Stimulated activated CD8-positive, alpha-beta memory T cell treated with anti-CD3 and anti-CD28 coated beads, Interleukin-2, amount 100 ng/mL, for 48 hours (primary cell): ENCODE data around the gene PDE6D.
"Not testable (repeated sequence)": the region's sequence is repeated elsewhere in the genome, so short reads cannot be mapped to it uniquely, and the experiment has no call there.

Experiments
- DNase-seq, 2 donors: peaks; one replicate each; pipeline ENCODE4 v3.0.0-alpha.2; 2020; ENCODE audit warnings: low read depth in 2 of 2

The PDE6D gene

DNA sequence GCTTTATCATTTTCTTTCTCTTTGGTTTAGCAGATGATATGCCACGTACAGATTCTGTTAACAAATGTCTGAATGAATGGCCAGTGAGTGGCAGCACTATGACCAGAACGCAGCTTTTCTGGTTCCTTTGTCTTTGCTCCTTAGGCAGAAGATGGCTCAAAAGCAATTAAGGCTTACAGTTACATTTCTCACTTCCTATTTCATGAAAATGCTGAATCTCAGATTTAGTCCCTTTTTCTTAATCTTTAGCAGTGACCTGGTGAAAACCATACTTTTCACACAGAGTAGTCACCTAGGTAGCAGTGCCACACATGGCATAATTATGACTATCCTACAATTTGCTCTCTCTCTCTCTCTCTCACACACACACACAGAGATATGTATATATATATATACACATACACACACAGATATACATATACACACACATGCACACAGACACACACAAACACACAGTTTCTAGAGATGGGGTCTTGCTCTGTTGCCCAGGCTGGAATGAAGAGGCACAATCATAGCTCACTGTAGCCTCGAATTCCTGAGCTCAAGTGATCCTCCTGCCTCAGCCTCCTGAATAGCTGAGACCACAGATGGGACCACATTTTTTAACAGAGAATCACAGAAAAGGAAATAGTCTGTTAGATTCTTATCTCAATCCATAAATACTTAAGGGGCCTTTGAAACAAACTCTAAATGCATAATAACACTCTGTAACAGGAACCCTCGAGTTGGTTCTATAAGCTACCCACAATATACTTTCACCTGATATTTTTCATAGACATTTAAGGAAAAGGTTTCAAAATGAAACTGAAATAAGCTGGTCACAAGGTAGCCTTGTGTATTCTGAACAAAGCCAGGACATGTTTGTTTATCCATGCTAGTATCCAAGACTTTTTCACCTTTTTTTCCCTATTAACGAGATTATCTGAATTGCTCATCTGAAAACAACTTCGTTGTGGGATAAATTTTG lies 11.6 kb downstream of the PDE6D start:
- no peak for DNase-seq

DNA sequence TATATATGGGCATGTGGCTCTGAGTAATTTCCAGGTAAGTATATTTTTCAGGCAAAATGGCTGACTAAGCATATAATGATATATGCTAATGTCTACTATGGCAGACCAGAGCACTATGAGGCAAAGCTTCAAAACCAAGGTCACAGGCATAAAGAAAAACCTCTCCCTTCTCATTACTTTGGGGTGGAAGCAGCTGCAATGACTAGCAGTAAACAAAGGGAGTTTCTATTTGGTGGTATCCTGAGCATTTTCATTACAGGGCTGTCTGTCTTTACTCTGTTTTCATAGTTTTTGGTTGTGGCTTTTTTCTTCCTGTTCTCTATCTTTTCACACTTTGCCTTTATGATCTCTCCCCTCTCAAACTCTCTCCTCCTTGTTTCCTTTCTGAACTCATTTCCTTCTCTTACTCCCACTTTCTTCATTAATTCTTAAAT lies 15.6 kb downstream of the PDE6D start:
- DNase-seq: no peak

DNA sequence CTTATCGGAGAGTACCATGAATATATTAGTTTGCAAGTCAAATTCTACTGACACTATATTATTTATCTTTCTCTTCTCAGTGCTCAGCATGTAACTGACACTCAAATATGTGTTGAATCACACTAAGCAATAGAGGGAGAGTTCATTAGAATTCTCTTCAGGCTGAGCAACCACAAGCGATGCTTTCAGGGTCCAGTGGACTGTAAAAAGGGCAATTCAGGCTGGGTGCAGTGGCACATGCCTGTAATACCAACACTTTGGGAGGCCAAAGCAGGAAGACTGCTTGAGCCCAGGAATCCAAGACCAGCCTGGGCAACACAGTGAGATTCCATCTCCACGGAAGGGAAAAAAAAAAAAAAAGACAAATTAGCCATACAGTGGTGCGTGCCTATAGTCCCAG lies 16.3 kb downstream of the PDE6D start:
- no peak for DNase-seq

DNA sequence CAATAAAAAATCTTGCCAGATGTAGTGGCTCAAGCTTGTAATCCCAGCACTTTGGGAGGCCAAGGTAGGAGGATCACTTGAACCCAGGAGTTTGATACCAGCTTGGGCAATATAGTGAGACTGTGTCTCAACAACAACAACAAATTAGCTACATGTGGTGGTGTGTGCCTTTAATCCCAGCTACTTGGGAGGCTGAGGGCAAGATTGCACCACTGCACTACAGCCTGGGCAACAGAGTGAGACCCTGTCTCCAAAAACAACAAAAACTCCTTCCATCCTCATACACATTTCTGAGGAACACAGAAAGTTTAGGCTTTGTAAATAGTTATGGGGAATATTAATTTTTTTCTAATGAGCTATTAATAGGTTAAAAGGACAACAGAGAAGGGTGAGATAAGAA lies 17.0 kb downstream of the PDE6D start:
- DNase-seq: no peak

DNA sequence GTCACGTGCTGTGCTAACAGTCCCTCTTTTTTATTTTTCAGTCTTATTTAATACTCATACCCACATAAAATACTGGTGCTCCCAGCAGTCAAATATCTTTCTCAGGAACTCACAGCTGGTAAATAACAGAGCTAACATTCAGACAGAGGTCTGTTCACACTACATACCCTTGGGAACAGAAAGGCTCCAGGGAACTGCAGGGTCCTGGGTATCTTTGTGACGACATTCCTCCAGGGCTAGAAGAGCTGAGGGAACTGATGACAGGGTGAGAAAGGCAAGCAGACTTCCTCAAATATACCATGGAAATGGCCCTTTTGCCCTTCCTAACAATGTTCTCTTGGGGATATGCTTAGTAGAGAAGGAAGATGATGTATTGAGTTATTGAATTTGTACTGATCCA lies 19.3 kb downstream of the PDE6D start:
- no peak for DNase-seq

DNA sequence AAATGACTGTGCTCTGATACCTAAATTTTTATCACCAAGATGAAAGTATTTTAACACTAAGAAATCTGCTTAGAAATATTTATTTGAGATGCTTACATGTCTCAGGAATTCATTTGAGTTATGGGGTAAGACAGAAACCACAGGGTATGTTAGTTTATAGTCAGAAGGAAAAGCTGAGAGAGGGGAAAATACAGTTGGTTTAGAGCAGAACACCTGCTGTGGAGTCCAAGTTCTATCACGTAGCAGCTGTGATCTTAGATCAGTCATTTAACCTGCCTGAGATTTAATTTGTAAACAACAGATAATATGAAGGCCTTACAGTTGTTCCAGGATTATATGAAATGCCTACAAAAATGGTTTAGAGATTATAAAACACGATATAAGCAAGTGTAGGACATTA lies 29.0 kb downstream of the PDE6D start:
- no peak for DNase-seq

DNA sequence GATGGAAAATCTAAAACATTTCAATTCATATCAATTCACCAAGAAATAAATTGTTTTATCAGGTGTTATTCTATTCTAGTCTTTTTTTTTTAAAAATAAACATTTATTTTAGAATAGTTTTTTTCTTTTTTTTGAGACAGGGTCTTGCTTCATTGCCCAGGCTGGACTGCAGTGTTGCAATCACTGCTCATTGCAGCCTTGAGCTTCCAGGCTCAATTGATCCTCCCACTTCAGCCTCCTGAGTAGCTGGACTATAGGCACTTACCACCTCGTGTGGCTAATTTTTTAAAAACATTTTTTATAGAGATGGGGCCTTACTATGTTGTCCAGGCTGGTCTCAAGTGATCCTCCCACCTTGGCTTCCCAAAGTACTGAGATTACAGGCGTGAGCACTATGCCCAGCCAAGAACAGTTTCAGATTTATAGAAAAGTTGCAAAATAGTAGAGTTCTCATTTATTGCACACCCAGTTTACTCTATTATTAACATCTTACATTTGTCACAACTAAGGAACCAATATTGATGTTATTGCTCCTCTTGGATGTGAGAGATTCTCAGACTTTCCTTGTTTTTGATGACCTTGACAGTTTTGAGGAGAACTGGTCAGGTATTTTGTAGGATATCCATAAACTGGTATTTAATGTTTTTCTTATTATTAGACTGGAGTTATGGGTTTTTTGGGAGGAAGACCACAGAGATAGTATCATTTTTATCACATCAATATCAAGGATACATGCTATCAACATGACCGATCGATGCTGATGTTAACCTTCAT lies 29.9 kb downstream of the PDE6D start:
- DNase-seq: no peak

DNA sequence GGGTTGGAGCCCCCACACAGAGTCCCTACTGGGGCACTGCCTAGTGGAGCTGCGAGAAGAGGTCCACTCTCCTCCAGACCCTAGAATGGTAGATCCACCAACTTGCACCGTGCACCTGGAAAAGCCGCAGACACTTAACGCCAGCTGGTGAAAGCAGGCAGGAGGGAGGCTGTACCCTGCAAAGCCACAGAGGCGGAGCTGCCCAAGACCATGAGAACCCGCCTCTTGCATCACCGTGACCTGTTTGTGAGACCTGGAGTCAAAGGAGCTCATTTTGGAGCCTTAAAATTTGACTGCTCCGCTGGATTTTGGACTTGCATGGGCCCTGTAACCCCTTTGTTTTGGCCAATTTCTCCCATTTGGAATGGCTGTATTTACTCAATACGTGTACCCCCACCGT lies 32.1 kb downstream of the PDE6D start:
- not testable (repeated sequence) for DNase-seq

DNA sequence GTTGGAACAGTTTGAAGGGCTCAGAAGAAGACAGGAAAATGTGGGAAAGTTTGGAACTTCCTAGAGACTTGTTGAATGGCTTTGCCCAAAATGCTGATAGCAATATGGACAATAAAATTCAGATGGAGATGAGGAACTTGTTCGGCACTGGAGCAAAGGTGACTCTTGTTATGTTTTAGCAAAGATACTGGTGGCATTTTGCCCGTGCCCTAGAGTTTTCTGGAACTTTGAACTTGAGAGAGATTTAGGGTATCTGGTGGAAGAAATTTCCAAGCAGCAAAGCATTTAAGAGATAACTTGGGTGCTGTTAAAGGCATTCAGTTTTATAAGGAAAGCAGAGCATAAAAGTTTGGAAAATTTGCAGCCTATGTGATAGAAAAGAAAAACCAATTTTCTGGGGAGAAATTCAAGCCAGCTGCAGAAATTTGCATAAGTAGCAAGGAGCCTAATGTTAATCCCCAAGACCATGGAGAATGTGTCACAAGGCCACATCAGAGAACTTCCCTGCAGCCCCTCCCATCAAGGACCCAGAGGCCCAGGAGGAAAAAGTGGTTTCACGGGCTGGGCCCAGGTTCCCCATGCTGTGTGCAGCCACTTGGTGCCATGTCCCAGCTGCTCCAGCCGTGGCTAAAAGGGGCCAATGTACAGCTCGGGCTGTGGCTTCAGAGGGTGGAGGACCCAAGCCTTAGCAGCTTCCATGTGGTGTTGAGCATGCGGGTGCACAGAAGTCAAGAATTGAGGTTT lies 32.8 kb downstream of the PDE6D start:
- DNase-seq: not testable (repeated sequence)

DNA sequence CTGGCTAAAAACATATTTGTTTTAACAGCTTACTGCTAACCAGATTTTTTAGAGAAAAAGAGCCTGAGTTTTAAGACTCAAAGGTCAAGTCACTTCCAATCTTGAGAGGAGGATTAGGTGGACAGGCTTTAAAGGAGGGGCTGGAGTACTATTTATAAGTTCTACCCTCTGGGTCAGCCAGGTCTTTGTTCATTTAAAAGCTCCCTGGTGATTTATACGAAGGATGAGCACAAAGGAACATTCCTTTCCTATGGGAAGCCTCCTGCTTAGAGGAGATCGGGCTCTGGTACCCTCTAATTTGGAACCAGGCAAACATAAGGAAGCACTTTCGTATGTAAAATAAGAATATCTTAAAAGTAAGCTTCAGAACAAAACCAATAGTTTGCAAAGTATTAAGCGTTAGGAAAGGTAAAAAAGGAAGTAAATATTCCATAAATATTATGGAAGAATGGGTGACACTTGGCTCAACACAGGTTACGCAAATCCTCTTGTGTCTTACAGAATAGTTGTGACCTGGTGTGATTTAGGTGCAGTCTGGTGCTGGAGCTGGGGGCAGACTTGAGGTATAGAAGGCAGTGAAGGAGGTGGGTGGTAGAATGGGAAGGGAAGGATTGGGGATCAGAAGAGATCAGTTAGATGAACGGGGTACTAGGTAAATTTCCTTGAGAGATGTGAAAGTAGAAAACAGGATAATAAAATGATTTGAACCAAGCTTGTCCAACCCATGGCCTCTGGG lies 35.6 kb downstream of the PDE6D start:
- DNase-seq: no peak

DNA sequence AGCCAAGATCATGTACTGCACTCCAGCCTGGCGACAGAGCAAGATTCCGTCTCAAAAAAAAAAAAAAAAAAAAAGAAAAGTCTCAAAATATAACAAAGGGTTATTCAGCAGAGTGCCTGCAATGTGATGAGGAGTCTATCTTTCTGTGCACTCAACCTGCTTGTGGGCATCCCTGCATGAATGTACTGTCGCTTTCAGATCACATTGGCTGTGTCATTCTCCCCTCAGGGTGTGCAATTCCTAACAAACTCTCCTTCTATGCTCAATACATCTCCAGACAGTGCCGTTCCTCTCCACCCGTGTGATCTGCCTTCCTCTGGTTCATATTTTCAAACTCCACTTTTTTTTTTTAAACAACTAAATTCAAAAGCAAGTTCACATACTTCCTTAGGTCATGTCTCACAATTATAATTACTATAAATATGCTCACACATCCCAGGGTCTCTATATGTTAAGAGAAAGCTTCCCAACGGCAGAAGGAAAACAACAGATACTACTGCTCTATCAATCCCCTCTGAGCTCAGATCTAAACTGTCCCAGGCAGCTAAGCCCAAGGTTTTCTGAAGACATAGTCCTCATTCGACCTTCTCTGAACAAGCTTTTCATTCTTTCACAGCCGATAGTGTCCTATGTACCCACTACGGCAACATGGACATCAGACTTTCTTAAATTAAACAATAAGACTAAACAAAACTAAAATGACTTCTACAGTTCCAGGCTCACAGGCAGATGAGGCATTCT lies 37.5 kb downstream of the PDE6D start:
- no peak for DNase-seq

DNA sequence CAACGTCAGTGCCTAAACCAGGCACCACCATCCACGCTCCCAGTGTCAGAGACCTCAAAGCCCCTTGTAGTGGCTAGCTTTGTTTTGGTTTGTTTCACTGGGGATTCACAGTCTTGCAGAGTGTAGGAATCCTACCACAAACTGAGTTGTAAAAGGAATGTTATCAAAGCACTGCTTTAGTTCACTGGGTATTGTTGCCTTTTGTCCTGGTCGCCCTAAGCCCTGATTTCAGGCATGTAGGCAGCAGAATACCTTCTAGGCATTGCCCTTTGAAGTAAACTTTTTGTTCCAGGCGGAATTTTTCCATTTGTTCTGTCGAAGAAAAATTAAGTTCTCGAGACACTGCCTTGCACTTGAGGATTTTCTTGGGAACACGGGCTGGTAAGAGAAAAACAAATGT lies 43.3 kb downstream of the PDE6D start:
- DNase-seq: no peak

DNA sequence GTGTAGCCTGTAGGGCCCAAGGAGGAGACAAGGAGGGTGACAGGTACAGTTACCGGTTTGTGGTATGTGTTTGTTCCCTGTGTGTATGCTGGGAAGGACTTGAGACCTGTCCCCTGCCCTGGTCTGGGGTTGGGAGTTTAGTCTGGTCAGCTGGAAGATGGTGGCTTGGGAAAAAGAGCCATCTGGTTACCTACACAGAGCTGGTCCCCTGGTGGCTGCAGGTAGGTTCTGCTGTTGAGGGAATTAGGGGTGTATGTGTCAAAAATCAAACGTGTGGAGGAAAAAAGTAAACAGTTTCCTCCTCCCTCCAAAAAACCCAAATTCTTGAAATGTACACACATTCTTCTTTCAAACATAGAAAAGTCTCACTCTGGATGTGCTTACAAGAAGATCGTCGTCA lies 48.5 kb downstream of the PDE6D start:
- no peak for DNase-seq

DNA sequence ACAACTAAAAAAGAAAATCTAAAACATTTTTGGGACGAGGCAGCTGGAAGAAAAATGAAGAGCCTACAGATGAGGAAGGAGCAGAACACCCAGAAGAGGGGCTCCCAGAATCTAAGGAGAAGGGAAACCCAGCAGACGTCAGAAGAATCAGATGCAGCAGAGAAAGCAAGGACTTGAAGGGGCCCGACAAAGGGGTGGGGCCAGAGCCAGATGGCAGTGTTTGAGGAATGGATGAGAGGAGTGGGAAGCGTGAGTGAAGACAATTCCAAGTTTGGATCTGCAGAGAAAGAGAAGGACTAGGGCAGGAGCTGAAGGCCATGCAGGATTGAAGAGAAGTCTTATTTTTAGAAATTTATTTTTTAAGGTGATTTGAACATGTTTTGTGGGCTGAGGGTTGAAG lies 53.5 kb downstream of the PDE6D start:
- no peak for DNase-seq

DNA sequence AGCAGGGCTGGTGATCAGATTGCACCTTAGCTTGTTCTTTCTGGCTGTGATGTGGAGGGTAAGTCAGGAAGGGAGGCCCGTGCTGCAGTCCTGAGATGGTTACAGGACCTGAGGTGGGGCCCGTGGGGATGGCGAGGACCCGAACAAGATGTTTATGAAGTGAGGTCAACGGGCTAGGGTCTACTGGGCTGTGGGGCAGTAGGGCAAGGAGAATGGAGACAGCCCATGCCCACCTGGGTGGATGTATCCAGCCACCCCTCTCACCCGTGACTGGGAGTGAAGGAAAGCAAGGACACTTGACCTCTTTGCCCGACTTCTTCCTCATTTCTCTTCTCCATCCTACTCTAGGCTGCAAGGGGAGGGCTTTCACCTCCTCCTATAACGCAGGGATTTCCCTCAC lies 54.8 kb downstream of the PDE6D start:
- no peak for DNase-seq

DNA sequence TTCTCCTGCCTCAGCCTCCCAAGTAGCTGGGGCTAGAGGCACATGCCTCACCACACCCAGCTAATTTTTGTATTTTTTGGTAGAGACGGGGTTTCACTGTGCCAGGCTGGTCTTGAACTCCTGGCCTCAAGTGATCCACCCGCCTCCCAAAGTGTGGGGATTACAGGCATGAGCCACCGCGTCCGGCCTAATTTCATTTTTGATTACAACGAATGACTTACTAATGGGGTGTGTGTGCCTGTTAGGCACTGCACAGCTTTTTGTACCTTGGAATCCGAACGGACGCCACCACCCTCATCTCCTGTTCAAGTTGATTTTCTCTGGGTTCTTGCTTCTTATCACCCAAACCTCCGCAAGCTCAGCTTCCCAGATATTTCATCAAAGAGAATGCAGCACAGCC lies 55.6 kb downstream of the PDE6D start:
- DNase-seq: no peak

DNA sequence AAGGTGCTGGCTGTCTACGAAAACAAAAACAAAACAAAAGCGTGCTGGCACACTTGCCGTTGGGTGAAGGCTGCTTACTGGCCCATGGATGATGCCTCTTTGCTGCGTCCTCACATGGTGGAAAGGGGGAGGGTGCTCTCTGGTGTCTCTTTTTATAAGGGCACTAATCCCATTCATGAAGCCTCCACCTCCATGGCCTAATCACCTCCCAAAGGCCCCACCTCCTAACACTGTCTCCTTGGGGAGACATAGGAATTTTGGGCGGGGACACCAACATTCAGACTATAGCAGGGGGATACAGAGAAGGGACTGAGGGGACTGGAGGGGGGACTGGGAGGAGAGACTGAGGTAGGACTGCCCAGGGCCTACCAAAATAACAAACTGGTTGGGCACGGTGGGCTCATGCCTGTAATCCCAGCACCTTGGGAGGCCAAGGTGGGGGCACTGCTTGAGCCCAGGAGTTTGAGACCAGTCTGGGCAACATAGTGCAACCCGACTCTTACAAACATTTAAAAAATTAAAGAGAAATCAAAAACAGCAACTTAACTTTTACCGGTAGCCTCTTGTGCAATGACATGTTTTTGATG lies 58.3 kb downstream of the PDE6D start:
- DNase-seq: no peak

DNA sequence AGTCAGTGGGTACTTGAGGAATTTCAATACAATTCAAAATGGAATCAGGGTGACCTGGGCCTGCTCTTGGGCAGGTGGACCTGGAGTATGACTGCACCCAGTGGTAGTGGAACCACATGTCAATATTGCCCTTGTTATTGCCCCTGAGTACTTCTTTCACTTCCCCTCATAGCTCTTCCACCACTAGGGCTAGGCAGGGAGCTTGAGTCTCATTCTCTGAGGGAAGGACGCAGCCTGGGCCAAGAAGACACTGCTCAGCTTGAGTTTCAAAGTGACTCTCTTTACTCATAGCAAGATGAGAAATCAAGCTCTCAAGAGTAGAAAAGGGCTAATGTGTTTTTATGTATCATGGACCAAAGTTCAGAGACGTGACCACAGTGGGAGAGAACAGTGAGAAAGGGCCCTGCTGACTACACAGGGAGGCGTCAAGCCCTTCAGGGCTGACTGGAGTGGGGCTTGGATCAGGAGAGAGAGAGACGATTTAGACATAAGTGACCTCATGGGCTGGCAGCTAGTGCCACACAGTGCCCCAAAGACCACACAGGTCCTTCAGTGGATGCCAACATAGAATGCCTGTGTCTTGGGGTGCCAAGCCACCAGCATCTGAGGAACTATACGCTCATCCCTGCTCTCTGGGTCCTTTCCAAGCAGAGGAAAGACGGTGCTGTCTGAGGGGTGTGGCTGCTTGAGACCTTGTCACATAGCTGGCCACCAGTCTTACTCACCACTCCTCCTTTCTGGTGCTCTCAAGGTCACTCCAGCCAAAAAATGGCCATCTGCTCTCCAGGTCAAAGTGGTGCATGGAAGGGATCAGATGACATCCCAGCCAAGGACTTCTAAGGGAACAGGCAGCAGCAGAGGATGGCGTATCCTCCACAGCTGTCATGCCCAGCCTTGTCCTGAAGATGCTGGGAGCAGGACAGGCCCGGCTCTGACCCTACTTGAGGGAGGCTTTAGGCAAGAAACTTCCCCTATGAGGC lies 59.8 kb downstream of the PDE6D start:
- no peak for DNase-seq

DNA sequence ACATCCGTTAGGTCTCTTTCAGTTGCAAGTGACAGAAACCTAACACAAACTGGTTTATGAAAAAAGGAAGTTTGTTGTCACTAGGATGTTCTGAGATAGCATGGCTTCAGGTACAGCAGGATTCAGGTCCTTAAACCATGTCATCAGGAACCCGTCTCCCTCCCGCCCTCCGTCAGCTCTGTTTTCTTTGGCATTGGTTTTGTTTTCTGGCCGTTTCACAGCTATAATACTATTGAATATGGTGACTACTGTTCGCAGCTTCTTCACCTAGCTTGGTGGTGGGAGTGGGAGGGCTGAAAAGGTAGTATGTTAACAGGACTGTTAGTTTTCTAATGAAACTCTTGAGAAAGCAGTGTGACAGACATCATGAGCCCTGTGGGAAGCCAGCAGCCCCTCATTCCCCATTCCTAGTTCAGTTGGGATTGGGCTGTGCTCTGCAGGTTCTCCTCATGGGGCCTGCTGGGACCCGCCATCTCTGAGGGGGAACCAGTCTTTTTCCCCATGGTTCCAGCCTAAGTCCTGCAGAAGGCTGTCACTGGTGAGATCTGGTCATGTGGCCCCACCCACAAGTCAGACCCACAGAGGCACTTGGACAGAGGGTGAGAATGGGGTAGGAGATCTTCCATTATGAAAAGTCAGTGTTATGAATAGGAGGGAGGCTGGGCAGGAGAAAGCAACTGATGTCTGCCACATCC lies 60.6 kb downstream of the PDE6D start:
- no peak for DNase-seq
